ENCODE data around the gene MYL1. TPM values are rescaled to one million over a fixed set of nuclear protein-coding genes. Genes with fewer than 3 reads are reported as not detected.
A peak's percentile ranks its signal among the peaks of the same experiment; 100 is the strongest.

MYL1 gene
- total RNA-seq, 1 donor from 2014 or later = not detected

GRCh38 chr2:210250622-210251021, 64.4 kb downstream of the MYL1 start:
- FAIRE-seq = no peak

More at GRCh38 chr2:210250622-210251021, 64.4 kb downstream of the MYL1 start:
- no peak for TF ChIP-seq CTCF (IDR thresholded peaks at IDR 0.05; ENCODE audit: insufficient read depth, low read length, severe bottlenecking)
- no peak overlapping the region for H3K4me3 ChIP-seq (ENCODE audit: low read depth, low read length)
- peak; percentile 22 for DNase-seq (ENCODE audit: low read depth)
- H3K27me3 ChIP-seq (ENCODE audit: control insufficient read depth, insufficient read depth, low read length) = no peaks in the 10 kb centered on the region
- H3K36me3 ChIP-seq (ENCODE audit: control insufficient read depth, insufficient read depth, low read length) = no peaks in the 10 kb centered on the region

Other genes starting within 250 kb of the MYL1 start
- 8.7 and 10.2 TPM in 2 replicates for gene KANSL1L, start 143.8 kb downstream of the MYL1 start, total RNA-seq
- 0.26 and 0.38 TPM in 2 replicates for gene ACADL, start 89.7 kb downstream of the MYL1 start, total RNA-seq
- gene LANCL1, start 161.6 kb upstream of the MYL1 start, total RNA-seq = 19.5 and 22.7 TPM in 2 replicates
- gene CPS1, start 241.4 kb upstream of the MYL1 start, total RNA-seq = 6.3 and 12.6 TPM in 2 replicates

Data from bronchial epithelial cell (primary cell).